Measurements from ENCODE around the gene DCLRE1C.
"Not testable (repeated sequence)": the region's sequence is repeated elsewhere in the genome, so short reads cannot be mapped to it uniquely, and the experiment has no call there.

Gene DCLRE1C

GRCh38 chr10:14879124-14879927, 74.6 kb downstream of the DCLRE1C start:
- DNase-seq = no peak

- peak; percentile 30 for DNase-seq
These were observed 75.4 kb downstream of the DCLRE1C start, which contains the start of gene SUV39H2 for GRCh38 chr10:14878266-14879123. TSS of gene SUV39H2 (plus strand) at chr10:14878866. CDS start at chr10:14878889, 23 bp downstream.

DNA sequence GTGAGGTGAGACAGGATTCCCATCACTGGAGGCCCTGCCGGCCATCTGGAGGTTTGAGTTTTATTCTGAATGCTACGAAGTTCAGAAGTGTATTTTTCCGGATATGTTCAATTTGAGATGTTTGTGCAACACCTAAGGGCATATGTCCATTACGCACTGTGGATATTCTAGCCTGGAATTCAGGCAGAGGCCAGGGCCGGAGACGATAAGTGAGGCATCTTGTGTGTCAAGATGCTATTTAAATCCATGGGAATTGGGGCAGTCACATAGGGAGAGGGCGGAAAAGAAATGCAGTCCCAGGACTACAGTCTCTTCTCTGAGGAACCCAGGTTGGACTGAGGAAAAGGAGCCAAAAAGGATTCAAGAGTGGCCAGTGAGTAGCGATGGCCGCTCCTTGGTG, 77.1 kb downstream of the DCLRE1C start:
- no peak for DNase-seq

DNA sequence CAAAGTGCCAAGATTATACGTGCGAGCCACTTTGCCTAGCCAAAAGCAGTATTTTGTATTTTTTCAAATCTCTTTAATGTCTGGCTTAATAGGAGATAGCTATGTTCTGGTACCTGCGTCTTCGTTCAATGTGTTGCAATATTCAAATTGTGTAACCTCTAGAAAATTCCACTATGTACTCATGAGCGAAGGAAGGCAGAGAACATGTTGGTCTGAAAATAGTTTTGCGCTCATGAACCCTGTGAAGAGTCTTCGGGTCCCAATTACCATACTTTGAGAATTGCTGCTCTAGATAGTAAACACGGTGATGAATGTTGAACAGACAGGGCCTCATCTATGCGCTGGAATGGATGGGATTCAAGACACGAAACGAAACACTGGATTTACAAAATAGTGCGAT, 78.0 kb downstream of the DCLRE1C start:
- DNase-seq = no peak

DNA sequence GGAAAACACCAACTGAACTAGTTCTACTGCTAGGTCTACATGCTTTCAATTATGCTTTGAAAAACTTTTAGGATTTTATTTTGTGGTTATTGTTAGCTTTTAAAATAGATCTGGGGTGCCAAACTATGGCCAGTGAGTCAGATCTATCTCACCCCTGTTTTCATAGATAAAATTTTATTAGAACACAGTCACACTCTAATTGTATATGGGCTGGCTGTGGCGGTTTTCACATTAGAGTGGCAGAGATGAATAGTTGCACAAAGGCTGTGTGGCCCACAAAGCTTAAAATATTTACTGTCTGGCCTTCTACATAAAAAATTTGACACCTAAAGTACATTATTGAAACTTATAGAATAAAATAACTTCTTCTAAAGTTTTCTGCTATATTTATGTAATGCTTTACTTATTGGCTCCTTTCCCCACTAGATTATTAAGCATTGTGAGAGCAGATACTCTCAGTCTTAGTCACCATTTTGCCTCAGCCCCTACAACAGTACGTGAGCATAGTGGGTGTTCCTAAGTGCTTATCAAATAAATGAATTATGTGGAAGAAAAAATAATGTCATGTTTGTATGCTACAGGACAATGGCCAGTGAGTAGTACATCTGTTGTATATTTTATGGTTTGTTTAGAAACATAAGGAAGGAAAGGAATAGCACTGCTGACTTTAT, 80.7 kb downstream of the DCLRE1C start:
- no peak for DNase-seq

GRCh38 chr10:14864871-14865270, 89.0 kb downstream of the DCLRE1C start:
- DNase-seq = not testable (repeated sequence)

GRCh38 chr10:14864466-14864865, 89.4 kb downstream of the DCLRE1C start:
- DNase-seq = not testable (repeated sequence)

DNA sequence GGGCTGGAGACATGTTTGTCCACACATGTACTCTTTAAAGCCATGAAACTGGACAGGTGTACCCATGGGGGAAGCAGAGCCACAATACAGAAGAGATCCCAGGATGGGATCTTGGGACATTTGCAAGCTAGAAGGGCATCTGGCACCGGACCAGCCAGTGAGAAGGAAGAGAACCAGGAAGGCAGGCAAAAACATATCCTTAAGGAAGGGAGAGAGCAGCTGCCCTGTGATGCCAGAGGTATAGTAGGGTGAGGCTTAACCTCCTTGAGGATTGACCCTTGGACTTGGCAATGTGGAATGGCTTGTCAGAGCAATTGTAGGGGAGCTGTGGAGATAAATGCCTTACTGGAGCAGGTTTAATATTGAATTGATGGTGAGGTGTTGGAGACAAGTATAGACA, 93.1 kb downstream of the DCLRE1C start:
- no peak for DNase-seq

- DNase-seq = no peak
These were observed 94.1 kb downstream of the DCLRE1C start for GRCh38 chr10:14859775-14860174.

GRCh38 chr10:14859043-14859442, 94.9 kb downstream of the DCLRE1C start:
- DNase-seq = no peak

DNA sequence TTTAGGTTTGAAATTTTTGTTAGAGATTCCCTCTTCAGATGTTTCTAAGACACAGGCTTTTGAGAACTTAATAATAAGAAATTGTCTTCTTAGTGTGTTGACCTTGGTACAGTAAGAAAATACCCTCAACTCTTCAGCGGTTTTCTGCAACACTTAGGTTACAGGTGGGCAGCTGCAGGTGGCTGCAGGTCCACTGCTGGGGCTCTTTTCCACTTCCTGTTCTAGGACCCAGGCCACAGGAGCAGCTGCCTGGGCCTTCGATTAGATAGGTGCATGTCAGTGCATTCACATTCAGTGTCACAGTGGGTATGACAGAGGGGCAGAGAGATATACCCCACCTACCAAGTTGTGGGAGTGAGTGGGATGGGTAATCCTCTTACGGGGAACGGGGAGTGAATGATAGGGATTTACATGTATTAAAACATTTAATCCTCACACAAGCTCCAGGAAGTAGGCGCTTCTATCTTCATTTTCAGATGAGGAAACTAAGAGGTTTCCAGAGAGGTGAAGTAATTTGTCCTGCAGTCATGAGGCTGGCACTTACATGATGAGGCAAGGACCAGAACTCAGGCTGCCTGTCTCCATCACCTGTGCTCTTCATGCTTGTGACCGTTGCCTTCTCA, 95.4 kb downstream of the DCLRE1C start:
- DNase-seq = no peak

GRCh38 chr10:14855453-14855852, 98.4 kb downstream of the DCLRE1C start:
- DNase-seq = no peak

DNA sequence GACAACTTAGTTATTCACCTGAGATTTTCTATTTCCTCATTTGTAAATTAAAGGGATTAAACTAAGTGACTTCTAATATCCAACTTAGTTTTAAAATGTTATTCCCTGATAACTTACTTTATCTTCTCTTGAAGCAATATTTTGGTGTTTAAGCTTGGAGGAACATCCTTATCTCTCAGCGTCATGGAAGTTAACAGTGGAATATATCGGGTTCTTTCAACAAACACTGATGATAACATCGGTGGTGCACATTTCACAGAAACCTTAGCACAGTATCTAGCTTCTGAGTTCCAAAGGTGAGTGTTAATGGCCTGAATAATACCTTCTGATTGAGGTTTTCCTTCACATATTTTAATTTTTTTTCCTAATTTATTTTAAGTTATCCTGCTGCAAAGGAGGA, 101.7 kb downstream of the DCLRE1C start:
- no peak for DNase-seq
